Ishikawa (cell line): ENCODE measurements around the gene GYS1.

Experiments
- CEBPB ChIP-seq: IDR thresholded peaks from 2 replicates; pipeline ENCODE4 v1.6.1; 2012
- CREB1 ChIP-seq: IDR thresholded peaks from 2 replicates; pipeline ENCODE4 v1.6.1; 2012; ENCODE audit warnings: low read depth
- EGR1 ChIP-seq: IDR thresholded peaks from 2 replicates; pipeline ENCODE4 v1.6.1; 2012
- EP300 ChIP-seq: IDR thresholded peaks from 2 replicates; pipeline ENCODE4 v1.6.1; 2012; ENCODE audit warnings: borderline replicate concordance
- FOXM1 ChIP-seq: IDR thresholded peaks from 2 replicates; pipeline ENCODE4 v1.6.1; 2012; ENCODE audit warnings: low read depth, borderline replicate concordance
- MAX ChIP-seq: IDR thresholded peaks from 2 replicates; pipeline ENCODE4 v1.6.1; 2012
- NFIC ChIP-seq: IDR thresholded peaks from 2 replicates; pipeline ENCODE4 v1.6.1; 2012
- RAD21 ChIP-seq: IDR thresholded peaks from 2 replicates; pipeline ENCODE4 v1.6.1; 2012; ENCODE audit warnings: low read depth
- TAF1 ChIP-seq: IDR thresholded peaks from 2 replicates; pipeline ENCODE4 v1.6.1; 2012; ENCODE audit warnings: low read depth, mild to moderate bottlenecking
- TCF12 ChIP-seq: IDR thresholded peaks from 2 replicates; pipeline ENCODE4 v1.6.1; 2012; ENCODE audit warnings: low read depth
- TEAD4 ChIP-seq: IDR thresholded peaks from 2 replicates; pipeline ENCODE4 v1.6.1; 2012
- YY1 ChIP-seq: IDR thresholded peaks from 2 replicates; pipeline ENCODE4 v1.6.1; 2012; ENCODE audit warnings: low read depth
- ZBTB7A ChIP-seq: IDR thresholded peaks from 2 replicates; pipeline ENCODE4 v1.6.1; 2012; ENCODE audit warnings: low read depth
- TF ChIP-seq, protein P1 (sequence below): IDR thresholded peaks from 2 replicates; pipeline ENCODE4 v1.6.1; 2012
- TF ChIP-seq, protein P2 (sequence below): IDR thresholded peaks from 2 replicates; pipeline ENCODE4 v1.6.1; 2012; ENCODE audit warnings: low read depth, mild to moderate bottlenecking

GYS1 gene

DNA sequence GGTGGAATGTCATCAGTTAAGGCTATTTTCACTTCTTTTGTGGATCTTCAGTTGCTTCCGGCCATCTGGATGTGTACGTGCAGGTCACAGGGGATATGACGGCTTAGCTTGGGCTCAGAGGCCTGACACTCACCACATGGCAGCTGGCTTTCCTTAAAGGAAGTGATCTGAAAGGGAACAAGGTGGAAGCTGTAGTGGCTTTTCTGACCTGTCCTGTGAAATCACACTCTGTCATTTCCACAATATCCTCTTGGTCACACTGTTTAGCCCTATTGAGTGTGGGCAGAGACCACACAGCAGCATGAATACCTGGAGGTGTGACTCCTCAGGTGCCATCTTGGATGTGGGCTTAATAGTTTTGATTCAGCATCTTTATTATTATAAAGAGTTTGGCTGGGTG lies 43.0 kb downstream of the GYS1 start:
- no peak for TF ChIP-seq MAX
- TF ChIP-seq RAD21 = no peak
- TF ChIP-seq CREB1 = no peak
- no peak for TF ChIP-seq YY1
- no peak for TF ChIP-seq EGR1
- TF ChIP-seq TAF1 = no peak
- TF ChIP-seq EP300 = no peak
- no peak for TF ChIP-seq TEAD4
- TF ChIP-seq, protein P1, sequence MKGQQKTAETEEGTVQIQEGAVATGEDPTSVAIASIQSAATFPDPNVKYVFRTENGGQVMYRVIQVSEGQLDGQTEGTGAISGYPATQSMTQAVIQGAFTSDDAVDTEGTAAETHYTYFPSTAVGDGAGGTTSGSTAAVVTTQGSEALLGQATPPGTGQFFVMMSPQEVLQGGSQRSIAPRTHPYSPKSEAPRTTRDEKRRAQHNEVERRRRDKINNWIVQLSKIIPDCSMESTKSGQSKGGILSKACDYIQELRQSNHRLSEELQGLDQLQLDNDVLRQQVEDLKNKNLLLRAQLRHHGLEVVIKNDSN = no peak
- TF ChIP-seq, protein P2, sequence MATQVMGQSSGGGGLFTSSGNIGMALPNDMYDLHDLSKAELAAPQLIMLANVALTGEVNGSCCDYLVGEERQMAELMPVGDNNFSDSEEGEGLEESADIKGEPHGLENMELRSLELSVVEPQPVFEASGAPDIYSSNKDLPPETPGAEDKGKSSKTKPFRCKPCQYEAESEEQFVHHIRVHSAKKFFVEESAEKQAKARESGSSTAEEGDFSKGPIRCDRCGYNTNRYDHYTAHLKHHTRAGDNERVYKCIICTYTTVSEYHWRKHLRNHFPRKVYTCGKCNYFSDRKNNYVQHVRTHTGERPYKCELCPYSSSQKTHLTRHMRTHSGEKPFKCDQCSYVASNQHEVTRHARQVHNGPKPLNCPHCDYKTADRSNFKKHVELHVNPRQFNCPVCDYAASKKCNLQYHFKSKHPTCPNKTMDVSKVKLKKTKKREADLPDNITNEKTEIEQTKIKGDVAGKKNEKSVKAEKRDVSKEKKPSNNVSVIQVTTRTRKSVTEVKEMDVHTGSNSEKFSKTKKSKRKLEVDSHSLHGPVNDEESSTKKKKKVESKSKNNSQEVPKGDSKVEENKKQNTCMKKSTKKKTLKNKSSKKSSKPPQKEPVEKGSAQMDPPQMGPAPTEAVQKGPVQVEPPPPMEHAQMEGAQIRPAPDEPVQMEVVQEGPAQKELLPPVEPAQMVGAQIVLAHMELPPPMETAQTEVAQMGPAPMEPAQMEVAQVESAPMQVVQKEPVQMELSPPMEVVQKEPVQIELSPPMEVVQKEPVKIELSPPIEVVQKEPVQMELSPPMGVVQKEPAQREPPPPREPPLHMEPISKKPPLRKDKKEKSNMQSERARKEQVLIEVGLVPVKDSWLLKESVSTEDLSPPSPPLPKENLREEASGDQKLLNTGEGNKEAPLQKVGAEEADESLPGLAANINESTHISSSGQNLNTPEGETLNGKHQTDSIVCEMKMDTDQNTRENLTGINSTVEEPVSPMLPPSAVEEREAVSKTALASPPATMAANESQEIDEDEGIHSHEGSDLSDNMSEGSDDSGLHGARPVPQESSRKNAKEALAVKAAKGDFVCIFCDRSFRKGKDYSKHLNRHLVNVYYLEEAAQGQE = no peak
- TF ChIP-seq NFIC = no peak
- no peak for TF ChIP-seq FOXM1

DNA sequence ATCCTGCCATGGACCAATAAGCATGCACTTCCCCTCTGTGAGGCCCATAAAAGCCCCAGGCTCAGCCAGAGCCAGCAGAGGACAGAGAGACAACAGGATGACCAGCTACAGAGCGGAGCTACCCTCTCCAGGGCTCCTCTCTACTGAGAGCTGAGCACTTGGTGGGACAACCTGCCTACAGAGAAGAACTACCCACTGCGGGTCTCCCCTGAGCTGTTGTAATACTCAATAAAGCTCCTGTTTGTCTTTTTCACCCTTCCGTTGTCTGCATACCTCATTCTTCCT lies 45.9 kb downstream of the GYS1 start:
- TF ChIP-seq TCF12 = no peak
- no peak for TF ChIP-seq EGR1
- no peak for TF ChIP-seq CEBPB
- TF ChIP-seq EP300 = no peak
- TF ChIP-seq, protein P2 = no peak

DNA sequence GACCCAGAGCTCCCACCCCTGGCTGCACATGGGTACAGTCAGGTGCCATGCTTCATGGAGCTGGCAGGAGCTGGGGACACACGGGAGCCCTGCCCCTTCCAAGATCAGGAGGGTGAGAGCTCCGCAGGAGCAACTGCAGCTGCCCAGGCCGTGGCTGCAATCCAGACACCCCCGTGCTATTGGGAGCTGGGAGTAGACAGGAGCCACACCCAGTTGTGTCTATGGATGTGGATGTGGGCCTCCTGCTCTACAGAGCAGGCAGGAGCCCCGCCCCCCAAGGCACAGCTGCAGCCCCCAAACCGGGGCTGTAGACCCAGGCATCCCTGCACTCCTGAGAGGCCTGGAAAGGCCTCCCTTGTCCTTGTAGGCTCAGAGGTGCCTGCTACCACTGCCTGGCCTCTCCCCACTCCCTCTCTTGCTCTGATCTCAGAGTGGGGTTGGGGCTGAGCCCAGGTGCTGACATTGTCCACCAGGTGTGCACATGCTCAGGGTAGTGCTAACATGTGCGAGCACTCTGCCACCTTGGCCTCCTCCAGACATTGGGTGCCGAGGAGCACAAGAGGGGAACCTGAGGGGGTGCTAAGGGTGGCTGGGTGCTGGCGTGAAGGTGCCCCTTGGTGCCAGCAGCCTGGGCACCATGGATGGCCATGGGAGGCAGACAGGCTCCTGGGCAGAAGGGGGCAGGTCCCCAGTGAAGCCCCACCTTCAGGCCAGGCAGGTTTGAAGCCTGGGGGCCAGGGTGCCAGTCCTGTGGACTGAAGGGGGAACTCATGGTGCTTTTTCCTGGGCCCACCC lies 46.4 kb downstream of the GYS1 start:
- no peak for TF ChIP-seq TCF12

- no peak for TF ChIP-seq FOXM1
- no peak for TF ChIP-seq TAF1
- no peak for TF ChIP-seq MAX
- TF ChIP-seq TCF12 = no peak
- TF ChIP-seq, protein P1 = no peak
- TF ChIP-seq, protein P2 = no peak
- no peak for TF ChIP-seq EGR1
- no peak for TF ChIP-seq CEBPB
- no peak for TF ChIP-seq EP300
- no peak for TF ChIP-seq ZBTB7A
- TF ChIP-seq CREB1 = no peak
- TF ChIP-seq TEAD4 = no peak
- no peak for TF ChIP-seq NFIC
- TF ChIP-seq RAD21 = no peak
- no peak for TF ChIP-seq YY1
These were observed 47.3 kb downstream of the GYS1 start for GRCh38 chr19:48945817-48946216.

GRCh38 chr19:48945415-48945814 lies 47.7 kb downstream of the GYS1 start:
- no peak for TF ChIP-seq TEAD4
- no peak for TF ChIP-seq NFIC
- TF ChIP-seq CREB1 = no peak
- no peak for TF ChIP-seq FOXM1
- TF ChIP-seq EP300 = no peak
- no peak for TF ChIP-seq MAX
- no peak for TF ChIP-seq YY1
- TF ChIP-seq, protein P2 = no peak
- TF ChIP-seq, protein P1 = no peak
- TF ChIP-seq TCF12 = no peak
- TF ChIP-seq RAD21 = no peak
- TF ChIP-seq TAF1 = no peak
- TF ChIP-seq CEBPB = no peak
- TF ChIP-seq EGR1 = no peak
- no peak for TF ChIP-seq ZBTB7A
